DND-41 (cell line): ENCODE measurements around the gene ASXL1.

Experiments
- ATAC-seq: fragments of 200-7000 bp; cut with Tn5 transposase; 3 replicates; pipeline ENCODE4 v1.9.1; 2021; ENCODE audit warnings: low read depth; ENCODE audit not compliant: insufficient read depth
- DNase-seq: peaks from one replicate; pipeline ENCODE4 v3.0.0-alpha.2; 2020
- H2AFZ ChIP-seq: 2 replicates; pipeline ENCODE4 v1.6.0; 2012; ENCODE audit warnings: low read depth, low read length
- H3K27ac ChIP-seq: 2 replicates; pipeline ENCODE4 v1.5.1; 2012; ENCODE audit warnings: low read length, inconsistent platforms
- H3K27me3 ChIP-seq: fragments of 200-600 bp; sonication (generic); 2 replicates; pipeline ENCODE4 v1.6.0; 2012; ENCODE audit warnings: low read length, mild to moderate bottlenecking, inconsistent platforms; ENCODE audit not compliant: insufficient read depth, poor library complexity
- H3K36me3 ChIP-seq: 2 replicates; pipeline ENCODE4 v1.5.1; 2012; ENCODE audit warnings: low read length, inconsistent platforms; ENCODE audit not compliant: insufficient read depth
- H3K4me1 ChIP-seq: 2 replicates; pipeline ENCODE4 v1.5.1; 2012; ENCODE audit warnings: mild to moderate bottlenecking, low read length; ENCODE audit not compliant: insufficient read depth
- H3K4me2 ChIP-seq: 2 replicates; pipeline ENCODE4 v1.6.0; 2012; ENCODE audit warnings: mild to moderate bottlenecking, moderate library complexity, low read length, inconsistent platforms; ENCODE audit not compliant: insufficient read depth
- H3K4me3 ChIP-seq, 2 experiments: fragments of 200-600 bp in 1 of 2; shearing (Covaris generic) in 1 of 2; 2 replicates each; pipeline ENCODE4 v1.5.1; 2012 to 2016; ENCODE audit warnings: inconsistent platforms in 2 of 2, low read length in 2 of 2, mild to moderate bottlenecking in 2 of 2, low read depth in 1 of 2, moderate library complexity in 1 of 2
- H3K79me2 ChIP-seq: 2 replicates; pipeline ENCODE4 v1.6.0; 2012; ENCODE audit warnings: low read length, inconsistent platforms; ENCODE audit not compliant: insufficient read depth
- H3K9ac ChIP-seq: 2 replicates; pipeline ENCODE4 v1.6.0; 2012; ENCODE audit warnings: low read depth, mild to moderate bottlenecking, inconsistent platforms, low read length, moderate library complexity
- H3K9me3 ChIP-seq: 2 replicates; pipeline ENCODE4 v1.5.1; 2012; ENCODE audit warnings: low read length, moderate library complexity, mild to moderate bottlenecking, inconsistent platforms; ENCODE audit not compliant: insufficient read depth, severe bottlenecking
- H4K20me1 ChIP-seq: 2 replicates; pipeline ENCODE4 v1.6.0; 2012; ENCODE audit warnings: low read length; ENCODE audit not compliant: insufficient read depth
- EZH2 ChIP-seq: IDR thresholded peaks from 3 replicates; pipeline ENCODE4 v1.6.1; 2012; ENCODE audit warnings: borderline replicate concordance, low read depth, mild to moderate bottlenecking, moderate library complexity, low read length, inconsistent platforms; ENCODE audit not compliant: severe bottlenecking
- TF ChIP-seq, protein P1 (sequence below): IDR thresholded peaks from 2 replicates; pipeline ENCODE4 v1.5.1; 2012; ENCODE audit warnings: borderline replicate concordance, low read length, moderate library complexity, mild to moderate bottlenecking; ENCODE audit not compliant: poor library complexity, severe bottlenecking; ENCODE audit errors: extremely low read depth

Gene ASXL1

DNA sequence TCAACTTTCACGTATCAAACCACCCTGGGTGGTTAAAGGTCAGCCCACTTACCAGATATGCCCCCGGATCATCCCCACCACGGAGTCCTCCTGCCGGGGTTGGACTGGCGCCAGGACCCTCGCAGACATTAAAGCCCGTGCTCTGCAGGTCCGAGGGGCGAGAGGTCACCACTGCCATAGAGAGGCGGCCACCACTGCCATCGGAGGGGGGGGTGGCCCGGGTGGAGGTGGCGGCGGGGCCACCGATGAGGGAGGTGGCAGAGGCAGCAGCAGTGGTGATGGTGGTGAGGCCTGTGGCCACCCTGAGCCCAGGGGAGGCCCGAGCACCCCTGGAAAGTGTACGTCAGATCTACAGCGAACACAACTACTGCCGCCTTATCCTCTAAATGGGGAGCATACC lies 76.3 kb downstream of the ASXL1 start:
- ATAC-seq (no peak), DNase-seq (no peak)
- H3K79me2 ChIP-seq = peaks cover 4% of the 10 kb centered on the region; the same call in 1 of the 2 replicates
- no peak overlapping the region for H2AFZ ChIP-seq
- H3K9ac ChIP-seq = no peak overlapping the region
- peaks cover 100% of the 10 kb centered on the region for H3K36me3 ChIP-seq
- no peak overlapping the region for H3K27ac ChIP-seq
- no peaks in the 10 kb centered on the region for H3K9me3 ChIP-seq
- TF ChIP-seq, protein P1, sequence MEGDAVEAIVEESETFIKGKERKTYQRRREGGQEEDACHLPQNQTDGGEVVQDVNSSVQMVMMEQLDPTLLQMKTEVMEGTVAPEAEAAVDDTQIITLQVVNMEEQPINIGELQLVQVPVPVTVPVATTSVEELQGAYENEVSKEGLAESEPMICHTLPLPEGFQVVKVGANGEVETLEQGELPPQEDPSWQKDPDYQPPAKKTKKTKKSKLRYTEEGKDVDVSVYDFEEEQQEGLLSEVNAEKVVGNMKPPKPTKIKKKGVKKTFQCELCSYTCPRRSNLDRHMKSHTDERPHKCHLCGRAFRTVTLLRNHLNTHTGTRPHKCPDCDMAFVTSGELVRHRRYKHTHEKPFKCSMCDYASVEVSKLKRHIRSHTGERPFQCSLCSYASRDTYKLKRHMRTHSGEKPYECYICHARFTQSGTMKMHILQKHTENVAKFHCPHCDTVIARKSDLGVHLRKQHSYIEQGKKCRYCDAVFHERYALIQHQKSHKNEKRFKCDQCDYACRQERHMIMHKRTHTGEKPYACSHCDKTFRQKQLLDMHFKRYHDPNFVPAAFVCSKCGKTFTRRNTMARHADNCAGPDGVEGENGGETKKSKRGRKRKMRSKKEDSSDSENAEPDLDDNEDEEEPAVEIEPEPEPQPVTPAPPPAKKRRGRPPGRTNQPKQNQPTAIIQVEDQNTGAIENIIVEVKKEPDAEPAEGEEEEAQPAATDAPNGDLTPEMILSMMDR = no peak
- no peak for TF ChIP-seq EZH2
- no peaks in the 10 kb centered on the region for H3K4me1 ChIP-seq
- H3K27me3 ChIP-seq = no peaks in the 10 kb centered on the region
- no peak overlapping the region for H3K4me2 ChIP-seq
- H4K20me1 ChIP-seq = peaks cover 51% of the 10 kb centered on the region
- no peak overlapping the region for H3K4me3 ChIP-seq

DNA sequence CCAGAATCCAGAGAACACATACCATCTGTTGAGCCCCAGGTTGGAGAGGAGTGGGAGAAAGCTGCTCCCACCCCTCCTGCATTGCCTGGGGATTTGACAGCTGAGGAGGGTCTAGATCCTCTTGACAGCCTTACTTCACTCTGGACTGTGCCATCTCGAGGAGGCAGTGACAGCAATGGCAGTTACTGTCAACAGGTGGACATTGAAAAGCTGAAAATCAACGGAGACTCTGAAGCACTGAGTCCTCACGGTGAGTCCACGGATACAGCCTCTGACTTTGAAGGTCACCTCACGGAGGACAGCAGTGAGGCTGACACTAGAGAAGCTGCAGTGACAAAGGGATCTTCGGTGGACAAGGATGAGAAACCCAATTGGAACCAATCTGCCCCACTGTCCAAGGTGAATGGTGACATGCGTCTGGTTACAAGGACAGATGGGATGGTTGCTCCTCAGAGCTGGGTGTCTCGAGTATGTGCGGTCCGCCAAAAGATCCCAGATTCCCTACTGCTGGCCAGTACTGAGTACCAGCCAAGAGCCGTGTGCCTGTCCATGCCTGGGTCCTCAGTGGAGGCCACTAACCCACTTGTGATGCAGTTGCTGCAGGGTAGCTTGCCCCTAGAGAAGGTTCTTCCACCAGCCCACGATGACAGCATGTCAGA lies 77.4 kb downstream of the ASXL1 start:
- peaks cover 4% of the 10 kb centered on the region; the same call in 1 of the 2 replicates for H3K79me2 ChIP-seq
- TF ChIP-seq EZH2 = no peak
- TF ChIP-seq, protein P1 = no peak
- no peak overlapping the region for H2AFZ ChIP-seq
- H3K27ac ChIP-seq = no peak overlapping the region
- H4K20me1 ChIP-seq = peaks cover 55% of the 10 kb centered on the region
- H3K9ac ChIP-seq = no peak overlapping the region
- no peak overlapping the region for H3K4me2 ChIP-seq
- H3K4me3 ChIP-seq = no peak overlapping the region
- ATAC-seq = no peak
- H3K36me3 ChIP-seq = peaks cover 99% of the 10 kb centered on the region
- no peaks in the 10 kb centered on the region for H3K4me1 ChIP-seq
- H3K9me3 ChIP-seq = no peaks in the 10 kb centered on the region
- no peaks in the 10 kb centered on the region for H3K27me3 ChIP-seq
- no peak for DNase-seq

DNA sequence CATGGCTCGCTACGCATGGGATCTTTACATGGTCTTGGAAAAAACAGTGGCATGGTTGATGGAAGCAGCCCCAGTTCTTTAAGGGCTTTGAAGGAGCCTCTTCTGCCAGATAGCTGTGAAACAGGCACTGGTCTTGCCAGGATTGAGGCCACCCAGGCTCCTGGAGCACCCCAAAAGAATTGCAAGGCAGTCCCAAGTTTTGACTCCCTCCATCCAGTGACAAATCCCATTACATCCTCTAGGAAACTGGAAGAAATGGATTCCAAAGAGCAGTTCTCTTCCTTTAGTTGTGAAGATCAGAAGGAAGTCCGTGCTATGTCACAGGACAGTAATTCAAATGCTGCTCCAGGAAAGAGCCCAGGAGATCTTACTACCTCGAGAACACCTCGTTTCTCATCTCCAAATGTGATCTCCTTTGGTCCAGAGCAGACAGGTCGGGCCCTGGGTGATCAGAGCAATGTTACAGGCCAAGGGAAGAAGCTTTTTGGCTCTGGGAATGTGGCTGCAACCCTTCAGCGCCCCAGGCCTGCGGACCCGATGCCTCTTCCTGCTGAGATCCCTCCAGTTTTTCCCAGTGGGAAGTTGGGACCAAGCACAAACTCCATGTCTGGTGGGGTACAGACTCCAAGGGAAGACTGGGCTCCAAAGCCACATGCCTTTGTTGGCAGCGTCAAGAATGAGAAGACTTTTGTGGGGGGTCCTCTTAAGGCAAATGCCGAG lies 78.2 kb downstream of the ASXL1 start:
- DNase-seq (no peak), ATAC-seq (no peak)
- peaks cover 56% of the 10 kb centered on the region for H4K20me1 ChIP-seq
- H2AFZ ChIP-seq = no peak overlapping the region
- H3K4me2 ChIP-seq = no peak overlapping the region
- peaks cover 99% of the 10 kb centered on the region for H3K36me3 ChIP-seq
- H3K4me3 ChIP-seq = no peak overlapping the region
- H3K4me1 ChIP-seq = no peaks in the 10 kb centered on the region
- H3K79me2 ChIP-seq = peaks cover 2% of the 10 kb centered on the region; the same call in 1 of the 2 replicates
- H3K27ac ChIP-seq = no peak overlapping the region
- no peaks in the 10 kb centered on the region for H3K9me3 ChIP-seq
- H3K27me3 ChIP-seq = no peaks in the 10 kb centered on the region
- TF ChIP-seq EZH2 = no peak
- TF ChIP-seq, protein P1 = no peak
- H3K9ac ChIP-seq = no peak overlapping the region
